ENCODE data around the gene RPTOR. TPM values are rescaled to one million over a fixed set of nuclear protein-coding genes. Genes with fewer than 3 reads are reported as not detected.

RPTOR gene
- total RNA-seq, 4 donors from 2014 or later = 18.7 to 35.4 (median 21.0) TPM

- TF ChIP-seq CTCF (IDR thresholded peaks at IDR 0.05; ENCODE audit: low read depth) = no peak
These were observed 420.4 kb downstream of the RPTOR start for GRCh38 chr17:80964859-80965580.

DNA sequence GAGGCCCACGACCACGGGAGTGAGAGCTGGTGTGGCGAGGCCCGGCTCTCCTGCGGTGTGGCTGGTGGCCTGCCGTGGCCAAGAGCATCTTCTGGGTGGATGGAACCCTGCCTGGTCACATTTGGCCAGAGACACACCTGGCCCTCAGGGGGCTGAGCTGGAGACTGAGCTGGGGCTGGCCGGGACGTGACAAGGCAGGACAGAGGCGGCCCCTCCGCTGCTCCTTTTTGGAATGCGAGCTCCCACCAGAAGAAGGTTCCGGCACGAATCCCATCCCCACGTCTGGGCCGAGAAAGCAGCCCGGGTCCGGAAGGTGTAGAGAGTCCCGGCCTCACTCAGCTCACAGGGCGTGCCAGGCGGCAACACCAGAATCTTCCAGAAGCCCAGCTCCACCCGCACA, 421.0 kb downstream of the RPTOR start:
- no peak for TF ChIP-seq CTCF (IDR thresholded peaks at IDR 0.05; ENCODE audit: low read depth)

DNA sequence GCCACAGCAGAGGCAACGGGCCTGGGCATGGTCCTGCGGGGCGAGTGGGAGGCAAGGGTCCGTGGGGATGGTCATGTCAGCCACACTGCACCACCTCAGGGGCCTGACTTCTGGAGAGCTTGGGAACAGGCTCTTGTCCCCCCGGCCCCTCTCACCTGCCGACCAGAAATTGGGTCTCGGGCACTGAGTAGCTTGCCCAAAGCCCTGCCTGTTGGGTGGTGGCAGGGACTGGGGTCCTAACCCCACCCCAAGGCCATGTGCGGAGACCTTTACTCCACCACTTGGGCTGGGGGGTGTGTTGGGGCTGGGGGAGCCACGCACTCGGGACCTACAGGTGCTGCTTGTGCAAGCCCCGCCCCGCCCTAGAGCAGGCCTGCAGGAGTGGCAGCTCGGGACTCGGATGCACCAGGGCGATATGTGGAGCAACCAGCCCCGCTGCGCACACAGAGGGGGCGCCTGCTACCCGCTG, 422.8 kb downstream of the RPTOR start:
- no peak for TF ChIP-seq CTCF (IDR thresholded peaks at IDR 0.05; ENCODE audit: low read depth)

GRCh38 chr17:80968602-80969029, 424.0 kb downstream of the RPTOR start:
- TF ChIP-seq CTCF (IDR thresholded peaks at IDR 0.05; ENCODE audit: low read depth) = no peak

- TF ChIP-seq CTCF (IDR thresholded peaks at IDR 0.05; ENCODE audit: low read depth) = no peak
These were observed 424.5 kb downstream of the RPTOR start for GRCh38 chr17:80969030-80969673.

- no peak for TF ChIP-seq CTCF (IDR thresholded peaks at IDR 0.05; ENCODE audit: low read depth)
These were observed 425.0 kb downstream of the RPTOR start for GRCh38 chr17:80969674-80970043.

GRCh38 chr17:80970044-80970761, 425.6 kb downstream of the RPTOR start:
- TF ChIP-seq CTCF (IDR thresholded peaks at IDR 0.05; ENCODE audit: low read depth) = no peak
